Measurements from ENCODE around the gene TTC12.

Gene TTC12

DNA sequence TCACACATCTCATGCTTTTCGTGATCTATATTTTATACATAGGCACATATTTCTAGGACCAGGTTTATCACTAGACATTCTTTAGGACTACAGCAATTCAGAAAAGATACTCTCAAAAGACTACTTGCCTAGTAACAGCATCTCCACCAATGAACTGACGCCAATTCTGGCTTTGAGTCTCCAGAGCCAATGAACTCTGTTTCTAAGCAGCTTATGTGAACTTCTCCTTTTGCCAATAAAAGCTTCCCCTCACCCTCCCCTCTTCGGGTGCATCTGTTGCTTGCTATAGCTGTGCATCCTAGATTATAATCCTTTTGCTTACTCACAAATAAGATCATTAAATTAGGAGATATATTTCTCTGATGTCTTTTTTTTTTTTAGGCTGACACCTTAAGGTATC lies 61.8 kb downstream of the TTC12 start:
- DNase-seq = peak; percentile 53

- DNase-seq = no peak
These were observed 63.5 kb downstream of the TTC12 start for GRCh38 chr11:113377681-113378412.

- no peak for DNase-seq
These were observed 64.3 kb downstream of the TTC12 start for GRCh38 chr11:113378692-113379091.

- DNase-seq = no peak
These were observed 67.7 kb downstream of the TTC12 start for GRCh38 chr11:113382121-113382520.

- DNase-seq = no peak
These were observed 70.2 kb downstream of the TTC12 start for GRCh38 chr11:113384551-113384950.

DNA sequence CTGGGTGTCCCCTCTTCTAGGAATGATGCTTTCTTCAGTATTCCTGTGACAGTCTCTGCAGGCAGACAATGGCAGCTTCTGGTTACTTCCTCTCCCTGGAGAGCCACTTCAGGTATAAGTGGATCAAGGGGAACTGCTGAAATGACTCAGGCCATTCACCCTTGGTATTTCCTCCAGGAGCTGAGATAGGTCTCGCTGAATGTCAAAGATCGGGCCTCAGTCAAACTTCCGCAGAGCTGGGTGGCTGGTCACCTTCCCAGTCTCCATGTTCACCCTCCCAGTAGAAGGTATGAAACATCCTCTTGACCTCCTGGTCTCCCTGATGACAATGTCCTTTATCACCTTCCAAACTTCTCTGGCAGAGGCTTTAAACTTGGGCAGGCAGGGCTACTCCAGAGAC lies 71.4 kb downstream of the TTC12 start:
- DNase-seq = no peak

- DNase-seq = no peak
These were observed 72.5 kb downstream of the TTC12 start for GRCh38 chr11:113386866-113387265.

GRCh38 chr11:113387605-113388211 lies 73.3 kb downstream of the TTC12 start, which contains the start of gene ANKK1:
ANKK1 (plus strand) TSS chr11:113387779; CDS start chr11:113387885, 106 bp downstream.
- no peak for DNase-seq

- no peak for DNase-seq
These were observed 74.9 kb downstream of the TTC12 start for GRCh38 chr11:113389272-113389671.

GRCh38 chr11:113392236-113392921 lies 78.0 kb downstream of the TTC12 start:
- DNase-seq = no peak

GRCh38 chr11:113393501-113393985 lies 79.2 kb downstream of the TTC12 start:
- no peak for DNase-seq

- no peak for DNase-seq
These were observed 80.5 kb downstream of the TTC12 start for GRCh38 chr11:113394919-113395318.

DNA sequence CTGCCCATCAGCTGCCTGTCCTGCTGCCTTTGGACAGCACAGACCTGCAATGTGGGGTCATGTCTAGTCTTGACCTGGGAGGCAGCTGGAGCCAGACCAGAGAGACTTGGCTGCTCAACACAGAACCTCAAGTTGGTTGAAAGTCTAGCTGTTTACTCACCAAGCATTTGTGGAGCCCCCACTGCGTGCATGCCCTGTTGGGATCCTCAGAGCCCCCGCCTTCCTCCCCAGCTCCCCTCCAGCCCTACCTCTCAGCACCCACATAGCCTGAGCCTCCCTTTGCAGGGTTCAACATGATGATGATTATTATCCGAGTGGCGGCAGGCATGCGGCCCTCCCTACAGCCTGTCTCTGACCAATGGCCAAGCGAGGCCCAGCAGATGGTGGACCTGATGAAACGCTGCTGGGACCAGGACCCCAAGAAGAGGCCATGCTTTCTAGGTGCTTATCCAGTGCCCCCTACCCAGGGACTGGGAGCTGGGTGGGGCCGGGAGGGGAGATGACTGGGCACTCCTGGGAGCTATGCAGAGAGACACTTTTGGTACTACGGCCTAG lies 81.5 kb downstream of the TTC12 start:
- no peak for DNase-seq

- DNase-seq = no peak
These were observed 82.3 kb downstream of the TTC12 start for GRCh38 chr11:113396690-113397089.

DNA sequence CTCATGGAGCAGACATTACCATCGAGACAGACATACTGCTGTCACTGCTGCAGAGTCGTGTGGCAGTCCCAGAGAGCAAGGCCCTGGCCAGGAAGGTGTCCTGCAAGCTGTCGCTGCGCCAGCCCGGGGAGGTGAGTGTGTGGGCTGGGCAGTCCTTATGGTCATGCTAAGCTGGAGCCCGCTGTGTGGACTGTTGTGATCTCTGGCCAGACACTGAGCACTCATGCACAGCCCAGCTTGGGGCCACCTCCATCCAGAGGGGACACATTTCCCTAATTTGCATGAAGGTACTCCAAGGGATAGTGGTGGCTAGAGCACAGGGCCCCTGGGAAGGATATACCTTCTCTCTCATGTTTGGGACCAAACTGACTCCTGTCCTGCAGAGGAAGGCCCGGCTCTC lies 82.8 kb downstream of the TTC12 start:
- no peak for DNase-seq

DNA sequence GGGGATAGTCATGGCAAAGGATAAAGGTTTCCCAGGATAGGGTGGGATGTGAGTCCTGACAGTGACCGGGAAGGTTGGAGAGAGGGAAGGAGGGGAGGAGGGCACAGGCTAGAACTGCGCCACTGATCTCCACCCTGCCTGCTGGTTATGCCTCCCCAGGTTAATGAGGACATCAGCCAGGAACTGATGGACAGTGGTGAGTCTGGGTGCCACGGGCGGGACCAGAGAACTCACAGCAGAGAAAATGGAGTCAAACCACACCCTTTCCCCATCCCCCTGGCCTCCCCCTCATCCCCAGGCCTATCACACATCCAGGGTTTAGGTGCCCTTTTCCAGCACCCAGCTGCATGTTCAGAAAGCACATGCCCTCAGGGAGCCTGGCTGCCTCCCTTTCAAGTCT lies 83.4 kb downstream of the TTC12 start:
- DNase-seq = no peak

DNA sequence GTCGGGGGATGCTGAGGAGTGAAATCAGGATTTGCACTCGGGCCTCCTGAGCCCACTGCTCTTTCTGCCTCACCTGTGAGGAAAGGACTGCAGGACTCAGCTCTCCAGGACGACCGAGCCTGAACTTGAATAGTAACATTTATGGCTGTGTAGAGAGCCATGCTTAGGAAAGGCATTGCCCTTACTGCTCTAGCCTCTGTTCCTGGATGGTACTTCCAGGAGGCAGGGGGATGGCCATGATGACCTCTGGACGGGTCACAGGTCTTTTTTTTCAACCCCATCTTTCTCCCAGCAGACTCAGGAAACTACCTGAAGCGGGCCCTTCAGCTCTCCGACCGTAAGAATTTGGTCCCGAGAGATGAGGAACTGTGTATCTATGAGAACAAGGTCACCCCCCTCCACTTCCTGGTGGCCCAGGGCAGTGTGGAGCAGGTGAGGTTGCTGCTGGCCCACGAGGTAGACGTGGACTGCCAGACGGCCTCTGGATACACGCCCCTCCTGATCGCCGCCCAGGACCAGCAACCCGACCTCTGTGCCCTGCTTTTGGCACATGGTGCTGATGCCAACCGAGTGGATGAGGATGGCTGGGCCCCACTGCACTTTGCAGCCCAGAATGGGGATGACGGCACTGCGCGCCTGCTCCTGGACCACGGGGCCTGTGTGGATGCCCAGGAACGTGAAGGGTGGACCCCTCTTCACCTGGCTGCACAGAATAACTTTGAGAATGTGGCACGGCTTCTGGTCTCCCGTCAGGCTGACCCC lies 84.5 kb downstream of the TTC12 start:
- no peak for DNase-seq

- DNase-seq = no peak
These were observed 86.3 kb downstream of the TTC12 start for GRCh38 chr11:113400631-113401230.

DNA sequence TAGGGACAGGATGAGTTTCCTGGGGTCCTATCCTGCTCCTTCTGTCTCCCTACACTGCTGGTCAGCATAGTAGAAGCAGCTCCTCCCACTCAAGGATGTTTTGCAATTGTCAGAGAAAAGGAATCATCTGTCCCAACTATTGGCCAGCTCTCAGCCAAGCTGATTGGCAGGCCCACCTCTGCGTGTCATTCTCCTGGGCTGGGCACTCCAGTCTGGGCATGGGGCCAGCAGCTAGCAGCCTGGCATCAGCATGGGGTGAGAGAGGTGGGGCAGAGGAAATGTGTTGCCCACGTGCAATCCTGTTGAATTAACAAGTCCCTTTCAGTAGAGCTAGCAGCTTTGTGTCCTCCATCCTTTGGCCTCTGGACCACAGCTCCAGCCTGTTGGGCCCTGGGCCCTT lies 87.3 kb downstream of the TTC12 start:
- DNase-seq = no peak

DNA sequence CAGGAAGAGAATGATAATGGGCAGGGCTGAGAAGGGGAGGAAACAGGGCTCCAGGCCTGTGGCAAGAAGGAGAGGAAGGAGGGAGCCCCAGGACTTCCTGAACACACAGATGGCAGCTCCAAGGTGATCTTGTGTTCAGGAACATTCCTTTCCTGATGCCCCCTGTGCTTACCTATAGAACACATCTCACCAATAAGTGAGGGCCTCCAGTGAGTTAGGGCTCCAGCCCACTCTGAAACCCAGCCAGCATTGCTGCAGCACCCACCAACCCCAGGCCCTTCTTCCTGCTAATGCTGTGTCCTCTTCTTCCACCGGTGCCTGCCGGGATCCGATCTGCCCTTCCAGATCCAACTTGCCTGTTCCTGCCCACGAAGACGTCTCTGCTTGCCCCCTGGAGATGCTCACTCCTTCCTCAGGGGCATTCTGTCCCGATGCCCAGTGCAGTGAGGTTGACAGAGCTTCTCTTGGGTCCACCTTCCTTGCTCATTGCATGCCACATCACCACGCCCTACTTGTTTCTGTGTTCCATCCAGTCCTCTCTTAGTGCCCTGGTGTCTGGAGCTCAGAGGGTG lies 90.6 kb downstream of the TTC12 start:
- no peak for DNase-seq

GRCh38 chr11:113405724-113406478 lies 91.5 kb downstream of the TTC12 start:
- no peak for DNase-seq
